Left colon (tissue), 2 donors: ENCODE results near the gene BAZ2B. TPM values are rescaled to one million over a fixed set of nuclear protein-coding genes. Genes with fewer than 3 reads are reported as not detected.
"Not testable (repeated sequence)": the region's sequence is repeated elsewhere in the genome, so short reads cannot be mapped to it uniquely, and the experiment has no call there.

Source experiments
- ATAC-seq: fragments of 200-7000 bp; cut with Tn5 transposase; one replicate; pipeline ENCODE4 v1.9.1; 2020; ENCODE audit warnings: mild to moderate bottlenecking, moderate library complexity
- DNase-seq, 2 donors: peaks; one replicate each; pipeline ENCODE4 v3.0.0-alpha.2; 2020
- intact Hi-C, 2 donors: fragments of 100-400 bp; cut with DNase I in 1 of 2; cut with micrococcal nuclease in 1 of 2; formaldehyde crosslinking; loops; one replicate each; pipeline versions ENCODE4 v1.11.2 to v1.14.0; 2022; cut with DNase I, micrococcal nuclease
- total RNA-seq, 2 donors: library from RNA; stranded (reverse); fragmentation: NEBNext Ultra II Directional; extraction: Animal tissue kit (Norgen Biotek cat#: 25700); gene quantifications; one replicate each; pipeline ENCODE4 v1.2.1, GENCODE V29; 2021
- donor health status: DM: no; HTN: no; CAD: no.
- donor health status: DM: yes; HTN: yes; CAD: no.

Gene BAZ2B
- total RNA-seq, 2 donors from 2014 or later, result 53.6 to 64.1 TPM

DNA sequence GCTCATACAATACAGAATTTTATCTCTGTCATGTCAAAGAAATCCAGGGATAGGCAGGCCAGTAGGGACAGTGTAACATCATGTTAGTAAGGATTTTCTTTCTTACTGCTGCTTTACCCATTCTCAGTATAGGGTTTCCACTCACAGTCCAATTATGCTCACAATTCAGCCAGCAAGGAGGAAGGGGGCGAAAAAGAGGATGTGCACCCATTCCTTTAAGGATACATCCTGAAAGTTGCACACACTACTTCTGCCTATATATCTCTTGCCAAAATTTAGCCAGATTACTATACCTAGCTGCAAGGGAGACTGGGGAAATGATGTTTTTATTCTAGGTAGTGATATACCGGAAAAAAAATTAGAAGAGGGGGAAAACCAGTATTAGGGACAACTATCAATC, 66.1 kb downstream of the BAZ2B start:
- DNase-seq, result no peak
- no peak for ATAC-seq
- intact Hi-C loops, result no loop called here

DNA sequence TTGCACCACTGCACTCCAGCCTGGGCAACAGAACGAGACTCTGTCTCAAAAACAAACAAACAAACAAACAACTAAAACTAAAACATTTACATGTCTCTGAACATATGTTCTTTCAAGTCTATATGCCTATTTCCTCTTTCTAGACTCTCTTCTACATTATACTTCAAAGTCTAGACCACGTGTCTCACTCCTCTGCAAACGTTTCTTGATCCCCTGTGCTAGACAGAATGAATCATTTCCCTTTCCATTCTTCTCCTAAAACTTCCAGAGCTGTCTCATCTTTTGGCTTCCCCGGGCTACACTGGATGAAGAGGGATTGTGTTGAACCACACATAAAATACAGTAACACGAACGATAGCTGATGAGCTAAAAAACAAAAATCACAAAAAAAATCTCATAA, 67.1 kb downstream of the BAZ2B start:
- ATAC-seq, result no peak
- DNase-seq, result no peak
- intact Hi-C loops, result no loop called here

DNA sequence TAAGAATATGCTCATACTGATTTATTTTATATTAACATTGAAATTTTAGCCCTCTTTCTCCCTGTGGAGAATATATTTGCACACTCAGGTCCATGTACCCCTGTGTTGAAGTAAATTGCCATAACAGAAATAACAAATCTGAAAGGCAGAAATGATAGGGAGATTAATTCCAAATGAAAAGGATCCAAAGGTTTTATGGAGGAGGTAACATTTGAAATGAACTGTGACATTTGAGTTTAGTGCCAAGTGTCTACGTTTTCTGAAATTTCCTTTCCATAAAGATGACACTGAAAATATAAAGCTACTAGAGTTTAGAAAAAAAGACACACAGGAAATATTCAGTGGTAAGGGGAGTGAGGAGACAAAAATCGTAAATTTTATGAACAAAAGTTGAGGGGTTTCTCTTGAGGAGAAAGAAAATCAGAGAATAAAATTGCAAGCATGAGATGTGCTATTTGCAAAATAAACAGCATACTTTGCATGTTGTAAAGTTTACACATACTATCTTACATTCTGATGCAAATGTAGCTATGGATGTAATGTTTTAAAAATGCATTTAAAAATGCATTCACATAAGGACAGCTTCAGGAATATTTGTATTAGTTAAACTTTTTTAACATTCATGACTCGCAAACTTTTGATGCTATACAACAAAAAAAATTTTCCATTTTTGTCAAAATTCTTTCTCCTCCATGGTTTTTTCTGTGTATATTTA, 69.5 kb downstream of the BAZ2B start:
- intact Hi-C loops, result no loop called here
- DNase-seq, result no peak
- ATAC-seq, result no peak

DNA sequence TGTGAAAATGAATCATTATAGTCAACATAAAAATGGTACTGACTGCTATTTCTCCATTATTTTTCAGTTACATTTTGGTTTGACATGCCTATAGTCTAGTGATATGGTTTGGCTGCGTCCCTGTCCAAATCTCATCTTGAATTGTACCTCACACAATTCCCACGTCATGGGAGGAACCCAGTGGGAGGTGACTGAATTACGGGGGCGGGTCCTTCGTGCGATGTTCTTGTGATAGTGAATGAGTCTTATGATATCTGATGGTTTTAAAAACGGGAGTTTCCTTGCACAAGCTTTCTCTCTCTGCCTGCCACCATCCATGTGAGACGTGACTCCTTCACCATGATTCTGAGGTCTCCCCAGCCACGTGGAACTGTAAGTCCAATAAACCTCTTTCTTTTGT, 70.3 kb downstream of the BAZ2B start:
- ATAC-seq, result no peak

DNA sequence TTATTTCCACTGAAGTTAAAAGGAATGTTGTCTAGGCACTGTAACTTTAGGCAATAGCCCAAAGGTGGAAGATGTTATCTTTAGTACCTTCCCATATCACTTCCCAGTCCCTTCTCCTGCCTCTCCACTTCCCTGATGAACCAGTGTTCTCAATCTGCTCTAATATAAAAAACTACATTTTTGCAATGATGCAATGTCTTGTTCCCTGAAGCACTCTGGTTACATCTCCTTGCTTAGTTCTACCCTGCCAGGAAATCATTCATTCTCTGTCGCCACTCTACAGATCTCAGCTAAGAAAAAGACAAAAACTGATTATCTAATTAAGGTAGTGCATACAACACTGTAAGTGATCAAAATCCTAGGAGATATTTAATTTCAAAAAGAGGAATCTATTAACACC, 71.3 kb downstream of the BAZ2B start:
- no peak for ATAC-seq
- intact Hi-C loops, result no loop called here
- no peak for DNase-seq

More for the DNA sequence above, 70.3 kb downstream of the BAZ2B start:
- intact Hi-C loops, result no loop called here
- no peak for DNase-seq

DNA sequence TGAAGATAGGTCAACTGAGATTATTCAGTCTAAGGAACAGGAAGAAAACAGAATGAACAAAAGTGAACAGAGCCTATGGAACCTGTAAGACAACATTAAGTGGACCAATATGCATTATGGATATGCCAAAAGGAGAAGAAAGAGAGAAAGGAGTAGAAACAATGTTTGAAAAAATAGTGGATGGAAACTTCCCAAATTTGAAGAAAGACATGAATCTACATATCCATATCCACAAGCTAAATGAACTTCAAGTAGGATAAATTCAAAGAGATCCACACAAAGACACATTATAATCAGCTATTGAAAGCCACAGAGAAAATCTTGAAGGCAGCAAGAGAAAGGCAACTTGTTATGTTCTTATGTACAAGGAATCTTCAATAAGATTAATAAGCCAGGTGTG, 74.2 kb downstream of the BAZ2B start:
- intact Hi-C loops, result no loop called here
- ATAC-seq (no peak), DNase-seq (no peak)

DNA sequence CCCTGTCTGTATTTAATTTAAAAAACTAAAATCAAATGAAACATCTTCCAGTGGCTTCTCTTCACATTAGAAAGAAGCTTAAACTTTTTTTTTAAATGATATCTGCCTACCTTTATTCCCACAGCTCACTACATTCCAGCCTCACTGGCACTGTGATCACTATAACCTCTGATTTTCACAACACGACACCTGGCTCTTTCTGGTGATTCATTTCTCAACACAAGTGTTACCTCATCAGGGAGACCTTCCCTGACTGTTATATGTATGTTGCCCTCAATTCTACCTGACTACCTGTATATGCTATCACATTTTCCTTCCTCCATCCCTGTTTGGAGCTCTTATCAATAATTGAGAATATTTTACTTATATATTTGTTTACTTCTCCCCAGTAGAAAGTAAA, 76.6 kb downstream of the BAZ2B start:
- ATAC-seq, result no peak
- DNase-seq, result no peak
- intact Hi-C loops, result no loop called here

DNA sequence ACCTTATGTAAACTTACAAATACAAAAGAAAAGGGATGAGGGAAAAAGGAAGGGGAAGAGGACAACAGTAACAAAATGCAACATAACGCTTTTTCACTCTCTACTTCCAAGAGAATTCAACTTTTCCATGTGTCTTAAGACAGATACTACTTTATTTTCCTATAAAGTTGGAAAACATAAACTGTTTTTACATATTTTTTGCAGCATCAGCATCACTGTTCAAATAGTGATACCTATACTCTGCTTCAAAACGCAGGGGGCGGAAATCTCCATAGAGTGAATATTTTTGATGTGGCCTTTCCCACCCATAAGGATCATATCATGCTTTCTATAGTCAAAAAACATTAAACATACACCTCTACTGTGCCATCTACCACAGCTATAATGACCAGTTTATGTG, 77.5 kb downstream of the BAZ2B start:
- no peak for ATAC-seq
- DNase-seq, result no peak
- intact Hi-C loops, result no loop called here

DNA sequence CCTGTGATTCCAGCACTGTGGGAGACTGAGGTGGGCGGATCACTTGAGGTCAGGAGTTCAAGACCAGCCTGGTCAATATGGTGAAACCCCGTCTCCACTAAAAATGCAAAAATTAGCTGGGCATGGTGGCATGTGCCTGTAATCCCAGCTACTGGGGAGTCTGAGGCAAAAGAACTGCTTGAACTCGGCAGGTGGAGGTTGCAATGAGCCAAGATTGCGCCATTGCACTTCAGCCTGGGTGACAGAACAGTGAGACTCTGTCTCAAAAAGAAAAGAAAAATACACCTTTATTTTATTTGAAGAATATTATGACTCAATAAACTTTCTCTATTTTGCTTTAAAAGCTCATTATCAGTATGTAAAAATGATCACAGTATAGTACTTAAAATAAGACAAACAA, 81.1 kb downstream of the BAZ2B start:
- ATAC-seq, intact Hi-C loops, DNase-seq: not testable (repeated sequence)

DNA sequence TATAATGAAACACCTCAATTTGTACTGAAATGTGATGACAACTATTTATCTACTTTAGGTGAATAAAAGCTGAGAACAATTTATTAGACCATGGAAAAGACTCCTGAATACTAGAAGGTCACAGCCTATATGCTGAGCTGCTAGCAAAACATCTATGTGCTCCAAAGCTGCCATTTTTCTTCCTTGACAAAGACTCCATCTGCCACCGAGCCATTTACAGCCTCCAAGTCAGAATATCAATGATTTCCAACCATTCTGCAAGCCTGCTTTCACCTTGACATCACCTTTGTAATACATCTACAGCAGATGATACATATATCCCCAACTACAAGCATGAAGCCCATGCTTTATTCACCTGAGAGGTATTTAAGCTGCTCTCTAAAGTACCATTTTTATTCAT, 84.9 kb downstream of the BAZ2B start:
- no peak for ATAC-seq
- intact Hi-C loops, result no loop called here
- DNase-seq, result no peak

DNA sequence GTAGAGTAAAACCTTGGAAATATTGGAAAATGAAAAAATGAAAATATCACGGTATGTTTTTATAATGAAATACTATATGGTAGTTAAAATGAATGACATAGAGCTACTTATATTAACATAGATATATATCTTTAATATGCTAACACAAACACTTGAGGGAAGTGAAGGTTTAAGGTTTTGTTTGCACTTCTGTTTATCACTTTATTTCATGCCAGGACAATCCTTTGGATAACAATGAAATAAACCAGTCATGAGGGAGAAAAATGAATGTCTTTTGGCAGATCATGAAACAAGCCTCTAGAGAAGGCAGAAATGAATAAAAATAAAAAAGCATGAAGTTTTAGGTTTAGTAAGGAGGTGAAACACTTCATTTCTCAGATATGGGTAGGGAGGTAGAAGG, 89.9 kb downstream of the BAZ2B start:
- ATAC-seq (peak; percentile 9), DNase-seq (no peak)
- intact Hi-C loops, result no loop called here

DNA sequence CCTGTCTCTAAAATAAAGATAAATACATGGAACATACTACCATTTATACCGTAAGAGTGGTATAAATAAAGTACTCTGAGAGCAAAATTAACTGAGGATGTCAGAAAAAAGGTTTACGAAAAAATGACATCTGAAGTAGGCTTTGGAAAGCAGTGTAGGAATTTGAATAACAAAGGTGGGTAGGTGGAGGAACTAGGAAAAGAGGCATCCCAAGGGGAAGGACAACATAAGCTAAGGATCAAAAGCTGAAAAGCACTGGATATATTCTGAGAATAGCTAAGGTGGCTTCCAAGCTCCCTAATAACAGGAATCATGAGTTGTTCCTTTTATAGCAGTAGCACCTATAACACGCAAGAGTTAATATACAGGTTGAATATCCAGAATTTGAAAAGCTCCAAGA, 91.3 kb downstream of the BAZ2B start:
- no peak for ATAC-seq
- DNase-seq, result no peak
- intact Hi-C loops, result no loop called here

DNA sequence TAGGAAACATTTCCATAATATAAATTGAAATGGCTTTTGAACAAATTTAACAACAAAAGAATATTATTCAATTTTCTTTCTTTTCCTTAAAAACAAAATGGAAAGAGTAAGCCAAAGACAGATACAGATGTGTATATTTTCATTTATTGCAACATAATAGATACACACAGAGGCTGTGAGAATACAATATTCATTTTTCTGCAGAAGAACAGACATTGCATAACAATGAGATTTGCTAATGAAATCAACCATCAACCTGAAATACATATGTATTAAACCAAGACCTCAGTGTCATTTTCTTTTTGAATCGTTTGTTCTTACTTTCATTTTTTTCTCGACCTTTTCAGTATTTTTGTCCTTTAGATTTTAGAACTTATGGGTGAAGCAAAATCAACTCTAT, 95.1 kb downstream of the BAZ2B start:
- intact Hi-C loops, result no loop called here
- no peak for ATAC-seq
- no peak for DNase-seq

DNA sequence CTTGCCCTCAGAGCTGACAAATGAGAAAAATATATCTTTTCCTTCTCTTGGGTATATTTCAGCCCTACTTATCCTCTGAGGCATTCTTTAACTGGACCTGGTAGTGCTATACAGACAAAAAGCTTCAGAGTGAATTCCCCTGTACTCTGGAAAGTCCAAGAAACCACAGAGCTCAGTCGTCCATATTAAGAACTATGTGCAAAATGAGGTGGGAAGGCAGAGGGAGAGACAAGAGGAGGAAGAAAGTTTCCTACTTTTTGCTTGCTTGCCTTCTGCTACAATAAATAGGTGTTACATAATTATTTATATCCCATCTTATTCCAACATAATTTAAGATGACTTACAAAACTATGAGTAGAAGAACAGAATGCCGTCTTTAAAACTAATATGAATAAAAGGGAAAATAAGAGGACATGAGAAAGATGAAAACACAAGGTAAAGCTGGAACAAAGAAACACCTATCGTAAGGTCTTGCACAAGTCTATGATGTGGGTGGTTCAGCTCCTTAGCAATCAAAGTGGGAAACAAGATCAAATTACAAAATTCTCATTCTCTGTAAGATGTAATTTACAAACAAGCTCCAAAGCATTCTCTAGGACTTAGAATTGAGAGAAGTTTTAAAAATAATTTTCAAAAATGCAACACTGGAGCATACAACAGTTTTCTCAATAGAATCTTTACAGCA, 97.9 kb downstream of the BAZ2B start:
- no peak for DNase-seq
- no peak for ATAC-seq
- intact Hi-C loops, result no loop called here

DNA sequence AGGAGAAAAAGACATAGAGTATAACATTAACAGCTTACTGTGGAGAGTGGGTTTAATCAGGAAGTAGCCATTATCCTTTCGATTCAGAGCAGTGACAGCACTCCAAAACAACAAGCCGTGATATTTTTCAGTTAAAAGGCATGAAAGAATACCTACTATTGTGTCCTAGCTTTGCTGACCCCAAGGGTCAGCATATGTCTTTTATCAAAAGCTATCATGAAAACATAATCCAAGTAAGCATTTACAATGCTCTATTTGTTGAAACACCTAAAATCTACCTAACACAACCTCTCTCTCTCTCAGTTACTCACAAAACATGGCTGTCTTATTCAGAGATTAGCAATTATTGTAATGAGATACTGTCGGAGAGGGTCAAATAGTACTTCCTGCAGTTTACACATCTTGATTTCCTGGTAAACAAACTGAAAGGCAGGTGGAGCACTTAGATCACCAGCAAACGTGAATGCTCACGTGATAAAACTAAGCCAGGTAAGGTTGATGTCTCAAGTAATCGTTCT, 100.0 kb downstream of the BAZ2B start:
- DNase-seq (no peak), ATAC-seq (peak; percentile 96)
- intact Hi-C loops, result no loop called here

DNA sequence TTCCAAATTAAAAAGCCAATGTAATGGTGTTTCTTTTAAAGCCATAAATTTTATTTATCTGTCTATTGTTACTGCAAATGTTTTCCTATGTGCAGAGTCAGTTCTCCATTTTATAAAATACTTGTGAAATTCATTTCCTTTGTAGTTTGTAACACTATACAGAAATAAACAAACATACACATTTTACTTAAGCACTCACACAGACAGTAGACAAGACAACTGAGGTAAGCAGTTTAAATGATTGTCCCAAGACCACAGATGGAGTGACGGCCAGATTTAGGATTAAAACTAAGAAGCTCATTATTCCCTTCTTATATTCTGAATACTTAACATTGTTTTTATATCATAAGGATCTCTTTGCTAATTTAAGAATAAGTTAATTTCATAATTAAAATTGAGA, 100.9 kb downstream of the BAZ2B start:
- ATAC-seq, result peak; percentile 17
- intact Hi-C loops, result no loop called here
- DNase-seq, result no peak

DNA sequence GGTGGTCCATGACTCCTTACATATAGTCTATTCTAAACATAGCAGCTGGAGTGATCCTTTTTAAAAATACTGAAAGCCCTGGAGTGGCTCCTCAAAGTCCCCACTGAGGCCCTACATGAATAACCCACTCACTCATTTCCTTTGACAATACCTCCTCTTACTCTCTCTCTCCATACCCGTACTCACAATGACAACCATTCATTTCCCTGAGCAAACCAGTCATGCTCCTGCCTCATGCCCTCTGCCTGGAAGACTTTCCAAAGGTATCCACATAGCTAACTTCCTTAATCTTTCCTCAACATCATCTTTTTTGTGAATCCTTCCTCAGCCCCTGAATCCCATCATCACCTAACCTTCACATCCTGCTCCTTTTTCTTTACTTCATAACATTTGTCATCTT, 102.6 kb downstream of the BAZ2B start:
- no peak for DNase-seq
- no peak for ATAC-seq
- intact Hi-C loops, result no loop called here

DNA sequence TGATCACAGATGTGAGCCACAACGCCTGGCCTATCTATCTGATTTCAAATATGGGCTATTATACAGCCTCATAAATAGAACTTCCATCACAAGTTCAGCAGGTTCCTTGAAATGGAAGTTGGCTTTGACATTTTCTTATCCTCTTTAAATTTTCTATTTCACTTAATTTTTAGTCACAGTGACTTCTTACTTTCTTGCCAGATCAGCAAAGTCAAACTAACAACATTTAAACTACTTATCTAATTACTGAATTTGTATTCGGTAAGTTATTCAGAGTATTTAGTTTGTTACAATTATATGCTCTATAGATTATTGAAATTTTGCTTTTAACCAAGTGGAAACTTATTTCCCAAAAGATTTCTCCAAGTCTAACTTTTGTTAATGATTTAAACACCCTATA, 108.2 kb downstream of the BAZ2B start:
- intact Hi-C loops, result no loop called here
- DNase-seq (no peak), ATAC-seq (no peak)

DNA sequence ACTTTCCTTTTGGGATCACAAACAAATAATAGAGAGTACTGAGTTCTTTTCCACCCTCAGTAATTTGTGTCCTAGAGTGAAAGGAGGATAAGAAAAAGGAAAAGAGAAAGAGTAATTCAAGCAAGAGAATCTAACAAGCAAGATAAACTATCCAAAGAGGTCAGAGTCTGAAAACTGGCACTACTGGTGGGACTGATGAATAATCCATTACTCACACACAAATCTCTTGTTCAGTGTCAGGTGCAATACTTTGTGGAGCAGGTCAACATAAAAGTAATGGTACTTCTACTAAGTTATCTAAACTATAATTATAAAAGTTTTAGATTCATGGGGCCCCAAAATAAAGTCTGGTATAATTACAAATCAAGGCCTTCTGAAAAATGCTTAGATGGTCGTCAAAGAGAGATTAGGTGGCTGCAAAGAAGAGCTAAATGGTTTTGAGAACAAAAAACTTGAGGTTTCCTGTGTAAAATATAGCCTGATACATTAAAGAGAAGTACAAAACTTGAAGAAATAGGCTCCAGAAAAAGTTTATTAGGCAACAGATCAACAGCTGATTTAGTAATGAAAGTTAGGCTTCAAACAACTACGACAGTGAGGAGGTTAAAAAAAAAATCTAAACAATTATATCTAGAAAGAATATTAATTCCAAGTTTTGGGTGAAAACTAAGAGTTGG, 109.4 kb downstream of the BAZ2B start:
- peak; percentile 62 for ATAC-seq
- no peak for DNase-seq
- intact Hi-C loops, result no loop called here

DNA sequence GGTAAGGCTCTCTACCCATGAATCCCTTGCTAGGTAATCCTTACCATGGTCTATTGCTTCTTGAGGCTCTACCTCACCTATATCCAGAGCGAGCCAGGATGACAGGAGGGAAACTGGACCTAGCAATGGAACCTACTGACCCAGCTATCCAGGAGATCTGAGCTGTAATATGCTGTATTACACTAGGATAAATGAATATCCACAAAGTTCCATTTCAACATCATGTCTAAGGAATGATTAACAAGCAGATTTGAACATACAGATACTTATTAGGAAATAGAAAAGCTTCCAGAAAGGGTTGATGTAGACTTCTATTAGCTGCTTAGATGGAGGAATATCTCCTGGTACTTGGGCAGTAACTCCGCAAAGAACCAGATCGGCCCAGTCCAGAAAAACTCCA, 110.1 kb downstream of the BAZ2B start:
- DNase-seq (no peak), ATAC-seq (no peak)
- intact Hi-C loops, result no loop called here
